Spleen (tissue), 7 donors: Measurements from ENCODE around the gene IKBKE.

ENCODE experiments used
- CTCF ChIP-seq, 11 experiments: fragments of 200-600 bp in 7 of 11; fragments of 450-650 bp in 4 of 11; sonication (generic) in 4 of 11; IDR thresholded peaks in 8 of 11; conservative IDR thresholded peaks in 3 of 11; 1 replicate in 7 of 11; 2 replicates in 4 of 11; pipeline versions ENCODE4 v1.4.0 to v1.8.0; 2016 to 2021; ENCODE audit warnings: antibody characterized with exemption in 11 of 11, inconsistent platforms in 4 of 11, mild to moderate bottlenecking in 1 of 11
- POLR2A ChIP-seq, 3 donors: fragments of 450-650 bp; IDR thresholded peaks; one replicate each; pipeline ENCODE4 v1.5.1; 2017; ENCODE audit warnings: antibody characterized with exemption in 3 of 3, mild to moderate bottlenecking in 1 of 3
- POLR2AphosphoS5 ChIP-seq, 3 donors: sonication (generic); formaldehyde crosslinking; IDR thresholded peaks; one replicate each; pipeline ENCODE4 v1.5.1; 2017; ENCODE audit warnings: antibody characterized with exemption in 3 of 3
- donor health status: DM: no; HTN: no; CAD: no; lungs with moderate emphysema.
- donor health status: DM: no; HTN: no; CAD: no.
- donor health status: DM: no; HTN: no; CAD: no.

DNA sequence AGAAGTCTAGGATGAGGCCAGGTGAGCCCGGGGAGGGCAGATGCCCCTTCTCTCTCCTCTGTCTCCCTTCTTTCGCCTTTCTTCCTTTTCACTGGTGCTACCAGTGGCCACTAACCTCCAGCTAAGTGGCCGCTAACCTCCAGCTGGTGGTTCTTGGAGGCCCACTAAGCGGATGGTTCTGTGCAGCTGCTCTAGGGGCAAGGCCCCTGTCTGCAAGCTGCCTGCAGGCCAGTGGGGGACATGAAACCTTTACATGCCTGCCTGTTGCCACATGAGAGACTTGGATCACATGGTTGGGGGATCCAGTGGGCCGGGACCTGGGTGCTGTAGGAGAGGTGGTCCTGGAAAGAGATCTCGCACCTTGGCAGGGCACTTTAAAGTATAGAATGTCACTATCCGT is 17.7 kb downstream of the IKBKE start:
- TF ChIP-seq CTCF (IDR thresholded peaks at IDR 0.05 in 8 of 11, conservative IDR thresholded peaks at IDR 0.05 in 3 of 11) (no peak), POLR2A (IDR thresholded peaks at IDR 0.05) (no peak), POLR2AphosphoS5 (IDR thresholded peaks at IDR 0.05) (no peak)
